ENCODE data around the gene GAB4. TPM values are rescaled to one million over a fixed set of nuclear protein-coding genes. Genes with fewer than 3 reads are reported as not detected.

GAB4 gene
- under 1 TPM in 1 of 4 donors, not detected in 3; 0.14 TPM for total RNA-seq

DNA sequence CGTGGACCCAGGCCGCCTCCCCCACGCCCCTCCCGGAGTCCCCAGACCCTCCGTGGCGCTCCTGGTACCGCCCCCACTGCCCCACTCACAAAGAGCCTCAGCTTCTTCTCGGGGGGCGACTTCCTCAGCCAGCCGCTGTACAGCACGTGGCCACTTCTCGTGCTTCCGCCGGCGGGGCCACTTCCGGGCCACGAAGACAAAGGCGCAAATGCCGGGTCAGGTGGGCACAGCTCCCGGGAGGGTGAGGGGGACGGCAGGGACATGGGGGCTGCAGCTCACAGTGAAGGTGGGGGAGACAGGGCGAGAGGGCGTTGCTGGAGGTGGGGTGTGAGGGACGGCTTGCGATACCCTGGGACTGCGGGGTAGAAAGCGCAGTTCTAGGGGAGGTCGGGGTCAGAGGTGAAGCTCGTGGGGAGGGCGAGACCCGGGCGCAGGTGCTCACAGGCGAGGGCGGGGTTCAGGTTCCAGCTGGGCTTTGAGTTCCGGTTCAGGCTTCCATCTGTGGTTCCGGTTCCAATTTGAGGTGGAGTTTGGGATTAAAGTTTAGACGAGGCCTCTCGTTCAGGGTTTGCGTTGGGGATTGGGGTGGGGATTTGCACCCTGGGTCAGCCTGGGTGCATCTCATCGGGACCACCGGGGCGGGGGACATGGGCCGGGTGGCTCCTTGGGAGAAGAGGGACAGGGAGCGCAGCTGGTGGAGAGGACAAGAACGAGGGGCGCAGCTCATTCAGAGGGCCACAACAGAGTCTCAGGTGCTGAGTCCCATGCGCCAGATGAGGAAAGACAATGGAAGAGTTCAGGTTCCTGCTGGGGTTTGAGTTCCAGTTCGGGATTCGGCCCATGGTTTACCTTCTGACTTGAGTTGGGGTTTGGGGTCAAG lies at the start of gene GAB4:
TSS of gene GAB4 (minus strand) at position 371 of the 880 bp plus-strand sequence. CDS start at position 263, 108 bp downstream.
- TF ChIP-seq CTCF (IDR thresholded peaks at IDR 0.05) (no peak), POLR2A (IDR thresholded peaks at IDR 0.05) (no peak)
- intact Hi-C loops (cut with DNase I; ENCODE audit: low total_unique reads): no loop called here
- Histone ChIP-seq H3K4me3 (no peak within 1 kb of the TSS), H3K27ac (no peak within 1 kb of the TSS), H3K4me1 (no peaks in the 10 kb centered on the region), H3K36me3 (no peaks in the 10 kb centered on the region), H3K9me3 (no peaks in the 10 kb centered on the region), H3K27me3 (no peaks in the 10 kb centered on the region)
- DNase-seq: no peak

DNA sequence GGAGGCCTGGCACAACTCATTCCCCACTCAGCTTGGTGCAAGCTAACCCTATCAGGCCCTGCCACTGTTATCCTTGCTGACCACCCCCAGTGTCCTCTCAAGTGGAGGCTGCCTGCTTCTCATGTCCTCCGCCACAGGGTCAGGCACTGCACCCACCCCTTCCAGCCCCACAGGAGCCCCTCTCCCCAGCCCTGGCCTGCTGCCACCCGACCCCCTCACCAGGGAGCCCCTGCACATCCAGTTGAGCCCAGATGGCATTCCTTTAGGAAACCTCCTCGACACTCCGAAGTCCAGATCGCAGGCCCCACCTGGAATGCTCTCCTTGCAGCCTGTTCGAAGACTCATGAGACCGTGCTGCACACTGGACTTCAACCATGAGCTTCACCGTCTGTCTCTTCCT lies 48.8 kb upstream of the GAB4 start:
- TF ChIP-seq POLR2A (IDR thresholded peaks at IDR 0.05) (no peak), CTCF (IDR thresholded peaks at IDR 0.05) (no peak)
- intact Hi-C loops (cut with DNase I; ENCODE audit: low total_unique reads): no loop called here
- H3K27ac ChIP-seq: no peak overlapping the region
- no peak overlapping the region for H3K4me3 ChIP-seq
- H3K27me3 ChIP-seq: no peaks in the 10 kb centered on the region
- H3K4me1 ChIP-seq: no peaks in the 10 kb centered on the region
- H3K36me3 ChIP-seq: no peaks in the 10 kb centered on the region
- H3K9me3 ChIP-seq: no peaks in the 10 kb centered on the region
- DNase-seq: no peak

DNA sequence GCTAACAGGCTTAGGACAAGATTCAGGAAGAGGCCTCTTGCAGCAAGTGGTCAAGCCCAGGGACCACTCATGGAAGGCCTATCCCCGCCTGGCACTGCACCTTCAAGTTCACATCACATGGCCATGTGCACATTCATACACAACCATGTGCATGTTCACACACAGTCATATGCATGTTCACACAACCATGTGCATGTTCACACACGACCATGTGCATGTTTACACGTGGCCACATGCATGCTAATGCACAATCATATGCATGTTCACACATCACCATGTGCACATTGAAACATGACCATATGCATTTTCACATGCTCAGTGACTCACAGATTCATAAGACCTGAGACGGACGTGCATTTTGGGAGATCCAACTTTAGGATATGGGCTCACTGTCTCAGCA lies 48.0 kb upstream of the GAB4 start:
- Histone ChIP-seq H3K4me3 (no peak overlapping the region), H3K36me3 (no peaks in the 10 kb centered on the region), H3K4me1 (no peaks in the 10 kb centered on the region), H3K27me3 (no peaks in the 10 kb centered on the region), H3K9me3 (no peaks in the 10 kb centered on the region), H3K27ac (no peak overlapping the region)
- intact Hi-C loops (cut with DNase I; ENCODE audit: low total_unique reads): no loop called here
- TF ChIP-seq POLR2A (IDR thresholded peaks at IDR 0.05) (no peak), CTCF (IDR thresholded peaks at IDR 0.05) (no peak)
- no peak for DNase-seq

- intact Hi-C loops (cut with DNase I; ENCODE audit: low total_unique reads): no loop called here
- no peak for DNase-seq
- Histone ChIP-seq H3K4me3 (no peak overlapping the region), H3K9me3 (no peaks in the 10 kb centered on the region), H3K4me1 (no peaks in the 10 kb centered on the region), H3K27me3 (no peaks in the 10 kb centered on the region), H3K36me3 (no peaks in the 10 kb centered on the region), H3K27ac (no peak overlapping the region)
- TF ChIP-seq CTCF (IDR thresholded peaks at IDR 0.05) (no peak), POLR2A (IDR thresholded peaks at IDR 0.05) (no peak)
These were observed 39.6 kb upstream of the GAB4 start for GRCh38 chr22:17047656-17048055.

- no peak overlapping the region for H3K27ac ChIP-seq
- H3K4me1 ChIP-seq: no peaks in the 10 kb centered on the region
- H3K36me3 ChIP-seq: no peaks in the 10 kb centered on the region
- no peak for TF ChIP-seq CTCF (IDR thresholded peaks at IDR 0.05)
- H3K27me3 ChIP-seq: no peaks in the 10 kb centered on the region
- H3K4me3 ChIP-seq: no peak overlapping the region
- no peaks in the 10 kb centered on the region for H3K9me3 ChIP-seq
- DNase-seq: no peak
- intact Hi-C loops (cut with DNase I; ENCODE audit: low total_unique reads): no loop called here
These were observed 38.7 kb upstream of the GAB4 start for GRCh38 chr22:17046566-17047348.

Data from uterus (tissue), 4 donors.